ENCODE measurements around the gene RHO. TPM values are rescaled to one million over a fixed set of nuclear protein-coding genes. Genes with fewer than 3 reads are reported as not detected.
A peak's percentile ranks its signal among the peaks of the same experiment; 100 is the strongest.

Gene RHO
- total RNA-seq, 2 experiments from 2014 or later = not detected

GRCh38 chr3:129575997-129576384, 47.6 kb downstream of the RHO start:
- DNase-seq = no peak
- H3K36me3 Mint-ChIP-seq (ENCODE audit: low read depth) = no peaks in the 10 kb centered on the region
- no peaks in the 10 kb centered on the region for H3K27me3 Mint-ChIP-seq
- ChIA-PET POLR2A (no interaction called here), CTCF (interaction anchor here (0.9 to 1.4 kb wide), 3 partner anchors 8 to 32 kb away, joined by 3 read pairs; no protein-coding TSS in a partner anchor)
- no peaks in the 10 kb centered on the region for H3K9me3 Mint-ChIP-seq
- H3K27ac Mint-ChIP-seq = peak overlapping the region; percentile 55
- H3K4me3 Mint-ChIP-seq = no peak overlapping the region
- H3K4me1 Mint-ChIP-seq = peaks cover 16% of the 10 kb centered on the region

DNA sequence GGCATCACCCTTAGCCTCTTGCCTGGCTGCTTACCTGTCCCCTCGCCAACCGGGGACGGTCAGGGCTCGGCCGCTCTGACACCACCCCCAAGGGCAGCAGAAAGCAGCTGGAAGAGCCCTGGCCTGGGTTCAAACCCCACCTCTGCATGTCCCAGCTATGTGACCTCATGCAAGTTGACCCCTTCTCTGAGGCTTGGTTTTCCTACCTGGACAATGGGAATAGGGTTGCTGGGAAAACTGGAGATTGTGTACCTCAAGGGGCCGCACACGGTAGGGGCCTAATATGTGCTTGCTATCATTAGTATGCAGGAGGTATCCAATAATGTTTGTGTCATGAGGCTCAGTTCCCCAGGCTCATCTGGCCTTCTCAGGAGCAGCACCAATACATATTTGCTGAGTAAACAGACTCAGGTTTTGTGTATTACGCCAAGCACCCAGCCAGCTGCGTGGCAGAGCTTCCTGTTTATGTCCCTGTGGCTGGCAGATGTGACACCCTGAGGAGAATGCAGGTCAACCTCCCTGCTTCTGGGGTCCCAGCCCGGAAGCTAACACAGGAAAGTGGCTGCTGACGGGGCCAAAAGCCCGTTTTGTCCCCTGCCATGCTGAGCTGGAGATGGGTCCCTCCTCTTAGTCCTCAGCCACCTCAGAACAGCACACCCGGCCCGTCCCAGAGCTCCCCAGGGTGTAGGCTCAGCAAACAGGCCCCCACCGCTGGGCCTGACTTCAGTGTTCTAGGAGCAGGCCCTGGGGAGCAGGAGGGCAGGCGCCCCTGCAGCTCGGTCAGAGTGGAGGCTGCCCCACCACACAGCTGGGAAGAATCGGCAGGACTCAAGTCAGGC, 48.3 kb downstream of the RHO start:
- Mint-ChIP-seq H3K36me3 (ENCODE audit: low read depth) (no peaks in the 10 kb centered on the region), H3K9me3 (no peaks in the 10 kb centered on the region), H3K4me3 (no peak overlapping the region), H3K4me1 (peaks cover 16% of the 10 kb centered on the region), H3K27me3 (no peaks in the 10 kb centered on the region), H3K27ac (peak overlapping the region; percentile 88)
- POLR2A ChIA-PET = interaction anchor here (0.6 kb wide), 1 partner anchor 250 kb away, joined by 5 read pairs; no protein-coding TSS in a partner anchor
- peak; percentile 56 for DNase-seq
- CTCF ChIA-PET = interaction anchor here (0.9 to 1.4 kb wide), 5 partner anchors 9 to 32 kb away, joined by 3 read pairs; no protein-coding TSS in a partner anchor

GRCh38 chr3:129577366-129577765, 48.9 kb downstream of the RHO start:
- Mint-ChIP-seq H3K27ac (peak overlapping the region; percentile 88), H3K27me3 (no peaks in the 10 kb centered on the region), H3K9me3 (no peaks in the 10 kb centered on the region), H3K4me3 (no peak overlapping the region), H3K4me1 (peaks cover 16% of the 10 kb centered on the region), H3K36me3 (ENCODE audit: low read depth) (no peaks in the 10 kb centered on the region)
- no peak for DNase-seq
- ChIA-PET POLR2A (no interaction called here), CTCF (interaction anchor here (0.9 to 1.4 kb wide), 4 partner anchors 8 to 26 kb away, joined by 3 read pairs; no protein-coding TSS in a partner anchor)

GRCh38 chr3:129577925-129578786, 49.7 kb downstream of the RHO start:
- no peak overlapping the region for H3K4me3 Mint-ChIP-seq
- peak overlapping the region; percentile 64 for H3K27ac Mint-ChIP-seq
- POLR2A ChIA-PET = no interaction called here

DNA sequence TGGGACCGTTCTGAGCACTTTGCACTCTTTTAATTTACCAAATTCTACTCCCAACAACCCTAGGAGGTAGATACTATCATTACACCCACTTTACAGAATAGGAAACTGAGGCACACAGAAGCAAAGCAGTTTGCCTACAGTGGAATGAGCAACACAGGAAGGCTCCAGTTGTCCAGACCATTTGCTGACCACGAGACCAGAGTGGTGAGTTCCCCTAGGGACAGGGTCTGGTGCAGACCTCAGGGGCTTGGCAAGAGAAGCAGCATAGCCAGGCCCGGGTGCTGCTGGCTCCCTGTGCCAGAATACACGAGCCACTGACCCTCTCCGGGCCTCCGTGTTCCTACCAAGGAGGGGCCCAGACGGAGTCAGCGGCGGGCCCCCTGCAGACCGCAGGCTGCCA, 51.6 kb downstream of the RHO start:
- POLR2A ChIA-PET = no interaction called here
- CTCF ChIA-PET = interaction anchor here (1.6 kb wide), 1 partner anchor 10 kb away, joined by 5 read pairs; no protein-coding TSS in a partner anchor
- no peak for DNase-seq
- Mint-ChIP-seq H3K36me3 (ENCODE audit: low read depth) (no peaks in the 10 kb centered on the region), H3K4me3 (no peak overlapping the region), H3K27me3 (no peaks in the 10 kb centered on the region), H3K27ac (no peak overlapping the region), H3K4me1 (peaks cover 16% of the 10 kb centered on the region), H3K9me3 (no peaks in the 10 kb centered on the region)

More at GRCh38 chr3:129577925-129578786, 49.7 kb downstream of the RHO start:
- no peaks in the 10 kb centered on the region for H3K36me3 Mint-ChIP-seq (ENCODE audit: low read depth)
- peaks cover 16% of the 10 kb centered on the region for H3K4me1 Mint-ChIP-seq
- H3K9me3 Mint-ChIP-seq = no peaks in the 10 kb centered on the region
- no peak for DNase-seq
- H3K27me3 Mint-ChIP-seq = no peaks in the 10 kb centered on the region
- CTCF ChIA-PET = interaction anchor here (1.0 to 1.6 kb wide), 2 partner anchors 9 to 12 kb away, joined by 3 to 5 read pairs; no protein-coding TSS in a partner anchor

GRCh38 chr3:129581623-129582022, 53.2 kb downstream of the RHO start:
- Mint-ChIP-seq H3K27ac (no peak overlapping the region), H3K36me3 (ENCODE audit: low read depth) (no peaks in the 10 kb centered on the region), H3K4me1 (peaks cover 8% of the 10 kb centered on the region), H3K4me3 (no peak overlapping the region), H3K9me3 (no peaks in the 10 kb centered on the region), H3K27me3 (no peaks in the 10 kb centered on the region)
- CTCF ChIA-PET = interaction anchor here (0.6 kb wide), 2 partner anchors 342 to 611 kb away, joined by 3 read pairs; no protein-coding TSS in a partner anchor
- no peak for DNase-seq
- POLR2A ChIA-PET = no interaction called here

DNA sequence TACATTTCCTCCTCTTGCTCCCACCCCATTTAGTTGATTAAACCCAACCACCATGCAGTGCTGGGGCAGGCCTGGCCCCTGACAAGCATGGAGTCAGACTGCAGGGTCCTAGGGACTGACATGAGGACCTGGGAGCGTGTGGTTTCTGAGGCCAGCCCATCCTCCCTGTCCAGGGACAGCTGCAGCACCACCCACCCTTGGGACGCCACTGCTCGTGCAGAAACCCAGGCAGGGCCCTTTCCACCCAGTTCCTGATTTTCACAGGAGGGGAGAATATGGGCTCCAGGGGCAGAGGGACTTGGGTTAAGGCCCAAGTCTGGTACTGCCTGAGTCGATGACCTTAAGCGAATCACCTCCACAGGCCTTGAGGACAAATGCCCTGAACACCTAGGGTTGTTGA, 54.4 kb downstream of the RHO start:
- Mint-ChIP-seq H3K4me1 (peaks cover 3% of the 10 kb centered on the region), H3K9me3 (no peaks in the 10 kb centered on the region), H3K27me3 (no peaks in the 10 kb centered on the region), H3K36me3 (ENCODE audit: low read depth) (no peaks in the 10 kb centered on the region), H3K4me3 (no peak overlapping the region), H3K27ac (no peak overlapping the region)
- ChIA-PET CTCF (no interaction called here), POLR2A (no interaction called here)
- DNase-seq = no peak

GRCh38 chr3:129583289-129583688, 54.9 kb downstream of the RHO start:
- H3K36me3 Mint-ChIP-seq (ENCODE audit: low read depth) = no peaks in the 10 kb centered on the region
- CTCF ChIA-PET = no interaction called here
- POLR2A ChIA-PET = no interaction called here
- H3K4me1 Mint-ChIP-seq = no peaks in the 10 kb centered on the region
- H3K9me3 Mint-ChIP-seq = no peaks in the 10 kb centered on the region
- no peaks in the 10 kb centered on the region for H3K27me3 Mint-ChIP-seq
- no peak for DNase-seq
- H3K27ac Mint-ChIP-seq = no peak overlapping the region
- H3K4me3 Mint-ChIP-seq = no peak overlapping the region

DNA sequence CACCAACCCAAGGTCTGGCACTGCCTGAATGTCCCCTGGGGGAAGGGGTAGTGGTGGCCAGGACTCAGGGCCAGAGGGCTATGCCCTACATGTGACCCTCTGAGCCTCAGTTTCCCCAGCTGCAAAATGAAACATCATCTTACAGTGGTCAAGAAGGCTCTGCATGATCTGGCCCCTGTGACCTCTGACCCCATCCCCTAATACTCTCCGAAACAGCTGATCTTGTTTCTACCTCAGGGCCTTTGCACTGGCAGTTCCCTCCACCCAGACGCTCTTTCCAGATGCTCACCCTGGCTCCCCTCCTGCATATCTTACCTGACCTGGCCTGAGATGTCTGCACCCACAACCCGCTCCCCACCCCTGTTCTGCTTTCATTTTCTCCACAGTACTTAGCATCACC, 56.2 kb downstream of the RHO start:
- no peak for DNase-seq
- Mint-ChIP-seq H3K27ac (no peak overlapping the region), H3K4me1 (no peaks in the 10 kb centered on the region), H3K9me3 (no peaks in the 10 kb centered on the region), H3K4me3 (no peak overlapping the region), H3K36me3 (ENCODE audit: low read depth) (no peaks in the 10 kb centered on the region), H3K27me3 (no peaks in the 10 kb centered on the region)
- ChIA-PET CTCF (no interaction called here), POLR2A (no interaction called here)

Other genes starting within 250 kb of the RHO start
- gene HMCES, start 249.8 kb upstream of the RHO start, total RNA-seq = 10 to 100 TPM; 45.5 to 51.2 TPM
- gene EFCAB12, start 100.0 kb upstream of the RHO start, total RNA-seq = under 1 TPM; 0.69 TPM
- 10 to 100 TPM; 47.9 to 50.6 TPM for gene MBD4, start 88.7 kb upstream of the RHO start, total RNA-seq
- gene IFT122, start 88.4 kb upstream of the RHO start, total RNA-seq = 10 to 100 TPM; 24.9 to 27.2 TPM
- not detected for gene H1-8, start 14.5 kb downstream of the RHO start, total RNA-seq
- gene PLXND1, start 78.0 kb downstream of the RHO start, total RNA-seq = 1 to 10 TPM; 1.2 to 1.4 TPM